ENCODE results near the gene FPR3. TPM values are rescaled to one million over a fixed set of nuclear protein-coding genes. Genes with fewer than 3 reads are reported as not detected.

The FPR3 gene
- total and polyA plus RNA-seq, 9 of the 15 experiments (the other 6 are each of a cell fraction or from before 2014, with no cell fraction given), result 0.08 to 0.51 (median 0.22) TPM; not detected in 1

- TF ChIP-seq TCF7 (IDR thresholded peaks at IDR 0.05; ENCODE audit: borderline replicate concordance), result no peak
- TF ChIP-seq ZFP36 (IDR thresholded peaks at IDR 0.05; ENCODE audit: low read depth, low read length, partially characterized antibody), result no peak
- no peak for TF ChIP-seq ARID2 (IDR thresholded peaks at IDR 0.05)
- TF ChIP-seq MYBL2 (IDR thresholded peaks at IDR 0.05; ENCODE audit: low read depth), result no peak
- TF ChIP-seq MYBL2 (CRISPR knock-in tag; IDR thresholded peaks at IDR 0.05; ENCODE audit: borderline replicate concordance), result no peak
- TF ChIP-seq CHCHD3 (CRISPR knock-in tag; IDR thresholded peaks at IDR 0.05), result no peak
- no peak for TF ChIP-seq CGGBP1 (CRISPR knock-in tag; IDR thresholded peaks at IDR 0.05)
- TF ChIP-seq ZKSCAN8 (CRISPR knock-in tag; IDR thresholded peaks at IDR 0.05), result peak; percentile 95
- peak; percentile 93 for TF ChIP-seq HINFP (tag; conservative IDR thresholded peaks at IDR 0.05; ENCODE audit: low read depth)
- peak; percentile 98 for TF ChIP-seq SMAD3 (CRISPR knock-in tag; conservative IDR thresholded peaks at IDR 0.05)
- no peak for TF ChIP-seq XRCC3 (IDR thresholded peaks at IDR 0.05)
- no peak for TF ChIP-seq SPI1 (IDR thresholded peaks at IDR 0.05; ENCODE audit: borderline replicate concordance, low read depth, low read length)
- TF ChIP-seq ZNF668 (CRISPR knock-in tag; IDR thresholded peaks at IDR 0.05), result peak; percentile 94
- no peak for TF ChIP-seq PHF20 (IDR thresholded peaks at IDR 0.05; ENCODE audit: partially characterized antibody)
- no peak for TF ChIP-seq ZNF121 (CRISPR knock-in tag; conservative IDR thresholded peaks at IDR 0.05)
- TF ChIP-seq ATF2 (CRISPR knock-in tag; IDR thresholded peaks at IDR 0.05), result no peak
- TF ChIP-seq TAL1 (IDR thresholded peaks at IDR 0.05), result no peak
- no peak for TF ChIP-seq ELK3 (CRISPR knock-in tag; IDR thresholded peaks at IDR 0.05)
- no peak for TF ChIP-seq CREB1 (IDR thresholded peaks at IDR 0.05)
- no peak for TF ChIP-seq CREB1 (CRISPR knock-in tag; IDR thresholded peaks at IDR 0.05)
- no peak for TF ChIP-seq PHB2 (IDR thresholded peaks at IDR 0.05; ENCODE audit: low read depth)
- no peak for TF ChIP-seq TFAM (CRISPR knock-in tag; conservative IDR thresholded peaks at IDR 0.05)
- no peak for TF ChIP-seq FOXA1 (IDR thresholded peaks at IDR 0.05; ENCODE audit: borderline replicate concordance)
- TF ChIP-seq PREB (CRISPR knock-in tag; IDR thresholded peaks at IDR 0.05), result no peak
- TF ChIP-seq MTA2 (IDR thresholded peaks at IDR 0.05; ENCODE audit: low read depth), result no peak
Observed at GRCh38 chr19:51786646-51787494, 8.1 kb upstream of the FPR3 start (continued).
